Measurements from ENCODE around the gene BRF1.

- TF ChIP-seq CTCF (conservative IDR thresholded peaks at IDR 0.05; ENCODE audit: low read depth, low read length) (peak; percentile 97), EZH2 (IDR thresholded peaks at IDR 0.05; ENCODE audit: borderline replicate concordance, low read depth, low read length, poor library complexity, severe bottlenecking) (no peak)
Measured at GRCh38 chr14:105203057-105203531, 97.7 kb downstream of the BRF1 start.

Data from A673 (cell line).